ENCODE results near the gene NKX2-8.

Gene NKX2-8

GRCh38 chr14:36582011-36582873 lies at the start of gene NKX2-8:
Gene NKX2-8 (minus strand): TSS chr14:36582614. CDS start chr14:36582389, 225 bp downstream.
- no peak within 1 kb of the TSS for H3K4me3 Mint-ChIP-seq
- no peak for DNase-seq
- no peaks in the 10 kb centered on the region for H3K9me3 Mint-ChIP-seq

DNA sequence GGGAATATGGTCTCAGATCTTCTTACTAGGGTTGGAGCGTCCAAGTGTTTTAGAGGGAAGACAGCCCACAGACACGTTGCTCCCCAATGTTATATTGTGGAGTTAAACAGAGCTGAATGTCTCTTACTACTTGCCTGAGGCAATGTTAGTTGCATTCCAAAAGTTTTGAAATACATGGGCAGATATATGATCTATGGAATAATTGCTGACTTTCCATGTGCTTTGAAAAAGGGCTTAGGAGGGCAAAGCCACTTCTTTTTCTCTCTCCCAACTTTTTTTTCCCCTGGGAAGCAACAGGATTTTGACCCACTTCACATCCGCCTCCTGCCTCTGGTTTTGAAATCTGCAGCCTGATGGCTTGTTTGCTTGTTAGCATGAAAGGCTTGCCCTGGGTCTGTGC lies 45.6 kb upstream of the NKX2-8 start:
- CTCF ChIA-PET: no interaction called here
- Mint-ChIP-seq H3K27me3 (peaks cover 4% of the 10 kb centered on the region), H3K9me3 (no peaks in the 10 kb centered on the region), H3K36me3 (no peaks in the 10 kb centered on the region), H3K4me1 (no peaks in the 10 kb centered on the region), H3K4me3 (no peak overlapping the region), H3K27ac (no peak overlapping the region)
- DNase-seq: no peak

More at GRCh38 chr14:36582011-36582873, at the start of gene NKX2-8:
- H3K4me1 Mint-ChIP-seq: peaks cover 2% of the 10 kb centered on the region
- peak within 1 kb of the TSS; percentile 14 for H3K27ac Mint-ChIP-seq
- H3K36me3 Mint-ChIP-seq: no peaks in the 10 kb centered on the region
- H3K27me3 Mint-ChIP-seq: peaks cover 86% of the 10 kb centered on the region
- CTCF ChIA-PET: interaction anchor here (1.0 to 1.3 kb wide), 3 partner anchors 58 to 61 kb away, joined by 3 to 4 read pairs (median 3); no protein-coding TSS in a partner anchor

GRCh38 chr14:36626151-36626550 lies 43.7 kb upstream of the NKX2-8 start:
- H3K27me3 Mint-ChIP-seq: peaks cover 4% of the 10 kb centered on the region
- no peaks in the 10 kb centered on the region for H3K4me1 Mint-ChIP-seq
- H3K9me3 Mint-ChIP-seq: no peaks in the 10 kb centered on the region
- no peak for DNase-seq
- no peaks in the 10 kb centered on the region for H3K36me3 Mint-ChIP-seq
- no peak overlapping the region for H3K27ac Mint-ChIP-seq
- no peak overlapping the region for H3K4me3 Mint-ChIP-seq
- CTCF ChIA-PET: interaction anchor here (1.0 to 1.5 kb wide), 2 partner anchors 21 to 74 kb away, joined by 3 to 6 read pairs; no protein-coding TSS in a partner anchor

GRCh38 chr14:36625436-36625835 lies 43.0 kb upstream of the NKX2-8 start:
- CTCF ChIA-PET: no interaction called here
- Mint-ChIP-seq H3K9me3 (no peaks in the 10 kb centered on the region), H3K36me3 (no peaks in the 10 kb centered on the region), H3K4me1 (no peaks in the 10 kb centered on the region), H3K4me3 (no peak overlapping the region), H3K27me3 (peaks cover 4% of the 10 kb centered on the region), H3K27ac (no peak overlapping the region)
- DNase-seq: no peak

DNA sequence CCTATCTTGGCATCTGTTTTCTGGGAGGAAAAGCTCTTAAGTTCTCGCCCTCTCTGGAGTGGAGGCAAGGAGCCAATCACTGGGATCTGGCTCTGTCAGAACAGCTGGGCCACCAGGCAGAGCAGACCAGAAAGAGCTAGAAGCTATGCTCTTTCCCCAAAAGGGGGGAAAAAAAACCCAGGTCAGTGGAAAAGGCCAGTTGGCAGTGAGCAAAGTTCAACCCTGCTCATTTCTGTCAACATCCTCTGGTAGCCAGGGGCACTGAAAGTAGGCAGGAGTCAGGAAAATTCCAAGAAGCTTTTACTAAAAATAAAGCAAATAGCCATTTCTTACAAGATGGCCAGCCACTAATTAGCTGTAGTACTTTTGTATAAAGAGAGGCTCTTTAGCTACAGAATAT lies 42.6 kb upstream of the NKX2-8 start:
- no peaks in the 10 kb centered on the region for H3K4me1 Mint-ChIP-seq
- H3K27ac Mint-ChIP-seq: no peak overlapping the region

GRCh38 chr14:36619853-36620252 lies 37.4 kb upstream of the NKX2-8 start:
- no peak overlapping the region for H3K4me3 Mint-ChIP-seq
- CTCF ChIA-PET: no interaction called here
- no peaks in the 10 kb centered on the region for H3K4me1 Mint-ChIP-seq
- no peaks in the 10 kb centered on the region for H3K9me3 Mint-ChIP-seq
- no peak for DNase-seq
- H3K27me3 Mint-ChIP-seq: no peaks in the 10 kb centered on the region
- H3K27ac Mint-ChIP-seq: no peak overlapping the region
- no peaks in the 10 kb centered on the region for H3K36me3 Mint-ChIP-seq

More for the DNA sequence above, 42.6 kb upstream of the NKX2-8 start:
- no peaks in the 10 kb centered on the region for H3K9me3 Mint-ChIP-seq
- H3K4me3 Mint-ChIP-seq: no peak overlapping the region
- no peak for DNase-seq
- peaks cover 4% of the 10 kb centered on the region for H3K27me3 Mint-ChIP-seq
- H3K36me3 Mint-ChIP-seq: no peaks in the 10 kb centered on the region
- CTCF ChIA-PET: no interaction called here

DNA sequence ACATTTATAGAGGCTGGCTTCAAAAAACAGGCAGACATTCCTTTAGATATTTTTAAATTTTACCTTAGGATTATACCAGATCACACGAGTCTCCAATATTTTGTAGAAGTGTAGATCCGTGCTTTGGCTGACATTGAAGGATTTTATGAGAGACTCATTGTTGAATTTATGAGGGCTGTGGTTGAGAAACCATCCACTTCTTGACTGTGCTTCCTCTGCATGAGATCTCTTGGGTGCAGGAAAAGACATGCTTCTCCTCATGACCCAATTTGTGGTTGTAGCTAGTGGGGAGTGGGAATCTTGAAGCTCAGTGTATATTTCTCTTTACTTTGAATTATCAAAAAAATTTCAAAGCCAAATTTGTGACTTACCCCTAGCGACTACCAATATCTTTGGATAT lies 36.7 kb upstream of the NKX2-8 start:
- no peak overlapping the region for H3K27ac Mint-ChIP-seq
- no peak for DNase-seq
- H3K9me3 Mint-ChIP-seq: no peaks in the 10 kb centered on the region
- H3K4me3 Mint-ChIP-seq: no peak overlapping the region
- H3K36me3 Mint-ChIP-seq: no peaks in the 10 kb centered on the region
- H3K27me3 Mint-ChIP-seq: no peaks in the 10 kb centered on the region
- H3K4me1 Mint-ChIP-seq: no peaks in the 10 kb centered on the region
- CTCF ChIA-PET: no interaction called here

GRCh38 chr14:36618641-36619040 lies 36.2 kb upstream of the NKX2-8 start:
- Mint-ChIP-seq H3K27ac (no peak overlapping the region), H3K27me3 (peaks cover 4% of the 10 kb centered on the region), H3K36me3 (no peaks in the 10 kb centered on the region), H3K4me1 (no peaks in the 10 kb centered on the region), H3K9me3 (no peaks in the 10 kb centered on the region), H3K4me3 (no peak overlapping the region)
- CTCF ChIA-PET: no interaction called here
- no peak for DNase-seq

DNA sequence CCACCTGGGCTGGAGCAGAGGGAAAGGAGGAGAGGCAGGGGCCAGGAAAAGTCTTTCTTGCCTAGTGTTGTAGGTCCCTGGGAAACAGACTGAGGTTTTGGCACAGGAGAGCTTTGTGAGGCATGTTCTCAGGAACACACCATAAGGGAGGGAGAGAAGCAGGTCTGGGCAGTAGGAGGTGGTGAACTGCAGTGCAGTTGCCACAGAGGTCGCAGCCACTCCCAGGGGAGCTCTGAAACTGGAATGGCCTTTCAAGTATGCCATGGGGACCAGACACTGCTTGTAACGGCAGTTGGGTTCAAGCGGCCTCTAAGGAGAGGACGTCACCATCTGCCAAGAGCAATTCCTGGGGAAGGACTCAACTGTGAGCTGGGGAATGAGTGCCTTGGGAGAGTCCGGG lies 35.4 kb upstream of the NKX2-8 start:
- DNase-seq: no peak
- Mint-ChIP-seq H3K36me3 (no peaks in the 10 kb centered on the region), H3K27ac (no peak overlapping the region), H3K9me3 (no peaks in the 10 kb centered on the region), H3K4me1 (no peaks in the 10 kb centered on the region), H3K4me3 (no peak overlapping the region), H3K27me3 (peaks cover 4% of the 10 kb centered on the region)
- CTCF ChIA-PET: no interaction called here

DNA sequence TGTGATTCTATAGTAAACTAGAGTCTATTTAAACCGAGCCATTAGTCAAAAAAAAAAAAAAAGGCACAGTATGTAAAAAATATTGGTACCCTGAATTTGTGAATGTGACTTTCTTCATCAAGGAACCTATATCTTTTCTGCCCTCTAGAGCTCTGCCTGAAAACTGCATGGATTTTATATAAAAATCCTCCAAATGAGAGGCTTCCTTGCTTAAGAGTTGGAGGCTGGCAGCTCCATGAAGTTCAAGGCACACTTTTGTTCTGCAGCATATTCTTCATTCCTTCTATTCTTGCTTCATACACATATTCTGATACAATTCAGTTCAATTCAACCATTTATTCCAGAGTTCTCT lies 23.1 kb upstream of the NKX2-8 start:
- DNase-seq: no peak
- Mint-ChIP-seq H3K4me1 (no peaks in the 10 kb centered on the region), H3K4me3 (no peak overlapping the region), H3K9me3 (no peaks in the 10 kb centered on the region), H3K27ac (no peak overlapping the region), H3K27me3 (peaks cover 5% of the 10 kb centered on the region), H3K36me3 (no peaks in the 10 kb centered on the region)
- CTCF ChIA-PET: interaction anchor here (0.6 to 3.1 kb wide), 8 partner anchors 7 to 535 kb away, joined by 3 to 16 read pairs (median 4); no protein-coding TSS in a partner anchor

GRCh38 chr14:36604757-36605505 lies 22.5 kb upstream of the NKX2-8 start:
- no peak overlapping the region for H3K4me3 Mint-ChIP-seq
- H3K36me3 Mint-ChIP-seq: no peaks in the 10 kb centered on the region
- peak; percentile 55 for DNase-seq
- no peaks in the 10 kb centered on the region for H3K9me3 Mint-ChIP-seq
- CTCF ChIA-PET: interaction anchor here (0.5 to 3.1 kb wide), 9 partner anchors 16 to 534 kb away, joined by 3 to 16 read pairs (median 4); no protein-coding TSS in a partner anchor
- H3K27me3 Mint-ChIP-seq: peaks cover 8% of the 10 kb centered on the region
- H3K4me1 Mint-ChIP-seq: no peaks in the 10 kb centered on the region
- no peak overlapping the region for H3K27ac Mint-ChIP-seq

GRCh38 chr14:36600431-36600830 lies 18.0 kb upstream of the NKX2-8 start:
- H3K36me3 Mint-ChIP-seq: no peaks in the 10 kb centered on the region
- no peaks in the 10 kb centered on the region for H3K4me1 Mint-ChIP-seq
- H3K27ac Mint-ChIP-seq: no peak overlapping the region
- peaks cover 23% of the 10 kb centered on the region for H3K27me3 Mint-ChIP-seq
- DNase-seq: no peak
- no peak overlapping the region for H3K4me3 Mint-ChIP-seq
- CTCF ChIA-PET: no interaction called here
- no peaks in the 10 kb centered on the region for H3K9me3 Mint-ChIP-seq

DNA sequence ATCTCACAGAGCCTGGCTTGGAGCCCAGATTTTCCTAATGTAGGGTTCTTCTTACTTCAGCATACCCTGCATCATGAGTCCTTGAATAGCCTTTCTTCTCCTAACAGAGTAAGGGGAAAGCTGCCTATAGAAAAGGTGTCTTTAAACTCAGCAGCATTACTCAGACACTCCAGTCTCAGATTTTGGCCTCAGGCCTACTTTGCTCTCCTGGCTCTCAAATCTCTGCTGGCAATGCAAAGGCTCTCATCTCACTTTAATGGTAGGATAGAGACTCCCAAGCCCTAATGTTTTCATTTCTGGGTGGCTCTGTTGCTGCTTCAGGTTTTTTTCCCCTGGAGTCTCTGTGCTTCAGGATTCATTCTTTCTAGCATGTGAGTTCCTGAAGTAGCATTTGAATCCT lies 9.1 kb upstream of the NKX2-8 start:
- DNase-seq: no peak
- Mint-ChIP-seq H3K36me3 (no peaks in the 10 kb centered on the region), H3K4me3 (no peak overlapping the region), H3K4me1 (no peaks in the 10 kb centered on the region), H3K27ac (no peak overlapping the region), H3K27me3 (peaks cover 39% of the 10 kb centered on the region), H3K9me3 (no peaks in the 10 kb centered on the region)
- CTCF ChIA-PET: no interaction called here

DNA sequence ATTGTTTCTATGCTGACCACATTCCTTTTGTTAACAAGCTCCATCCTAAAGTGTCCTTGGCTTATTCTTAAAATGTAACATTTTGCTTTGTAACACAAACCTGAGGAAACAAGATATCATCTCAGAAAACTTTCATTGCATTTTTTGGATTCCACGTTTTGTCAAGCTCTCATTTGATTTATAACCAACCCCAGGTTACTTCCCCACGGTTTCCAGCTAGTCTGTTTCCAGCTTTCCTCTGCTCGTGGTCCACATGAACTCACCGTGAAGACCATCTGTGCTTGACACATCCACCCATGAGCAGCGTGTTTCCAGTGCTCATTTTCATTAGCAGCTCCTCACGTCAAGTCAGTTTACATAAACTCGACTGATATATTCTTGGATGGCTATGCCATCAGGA lies 6.4 kb upstream of the NKX2-8 start:
- Mint-ChIP-seq H3K9me3 (no peaks in the 10 kb centered on the region), H3K27me3 (peaks cover 55% of the 10 kb centered on the region), H3K27ac (no peak overlapping the region), H3K4me3 (no peak overlapping the region), H3K4me1 (no peaks in the 10 kb centered on the region), H3K36me3 (no peaks in the 10 kb centered on the region)
- no peak for DNase-seq
- CTCF ChIA-PET: interaction anchor here (0.6 to 1.3 kb wide), 3 partner anchors 17 to 63 kb away, joined by 3 to 4 read pairs (median 4); no protein-coding TSS in a partner anchor

All from activated naive CD4-positive, alpha-beta T cell treated with anti-CD3 and anti-CD28 coated beads, Interleukin-2, amount 10 ng/mL, durations not matched to agents 7 days and 5 days (primary cell).